Large intestine (tissue), 3 donors: ENCODE data around the gene LTBP1. TPM values are rescaled to one million over a fixed set of nuclear protein-coding genes. Genes with fewer than 3 reads are reported as not detected.

Source experiments
- DNase-seq, 2 donors: peaks; one replicate each; pipeline versions ENCODE4 v3.0.0 to v3.0.0-alpha.2; 2013
- H3K27ac ChIP-seq: one replicate; pipeline ENCODE4 v1.5.1; 2013; ENCODE audit warnings: low read length
- H3K27me3 ChIP-seq: 2 replicates; pipeline ENCODE4 v1.6.1; 2013; ENCODE audit warnings: low read length; ENCODE audit not compliant: control insufficient read depth, insufficient read depth
- H3K36me3 ChIP-seq: 2 replicates; pipeline ENCODE4 v1.6.1; 2013; ENCODE audit warnings: low read length; ENCODE audit not compliant: control insufficient read depth, insufficient read depth
- H3K4me1 ChIP-seq: one replicate; pipeline ENCODE4 v1.6.1; 2013; ENCODE audit warnings: low read length; ENCODE audit not compliant: control insufficient read depth, insufficient read depth
- H3K4me3 ChIP-seq: one replicate; pipeline ENCODE4 v1.5.1; 2013; ENCODE audit warnings: low read length
- H3K9me3 ChIP-seq: one replicate; pipeline ENCODE4 v1.6.1; 2013; ENCODE audit warnings: mild to moderate bottlenecking, low read depth, low read length, moderate library complexity; ENCODE audit not compliant: control insufficient read depth
- WGBS: methylation state at CpG from one replicate; pipeline ENCODE4 v1.1.5; 2013; ENCODE audit warnings: low lambda C conversion rate; ENCODE audit not compliant: insufficient coverage; 5-methylcytosine and 5-hydroxymethylcytosine counted together
- polyA plus RNA-seq: library from polyadenylated mRNA; unstranded; fragments of 120-200 nt; gene quantifications from one replicate; pipeline ENCODE4 v1.2.1, GENCODE V29; 2013

Gene LTBP1
- polyA plus RNA-seq, 1 donor: 22.9 TPM

DNA sequence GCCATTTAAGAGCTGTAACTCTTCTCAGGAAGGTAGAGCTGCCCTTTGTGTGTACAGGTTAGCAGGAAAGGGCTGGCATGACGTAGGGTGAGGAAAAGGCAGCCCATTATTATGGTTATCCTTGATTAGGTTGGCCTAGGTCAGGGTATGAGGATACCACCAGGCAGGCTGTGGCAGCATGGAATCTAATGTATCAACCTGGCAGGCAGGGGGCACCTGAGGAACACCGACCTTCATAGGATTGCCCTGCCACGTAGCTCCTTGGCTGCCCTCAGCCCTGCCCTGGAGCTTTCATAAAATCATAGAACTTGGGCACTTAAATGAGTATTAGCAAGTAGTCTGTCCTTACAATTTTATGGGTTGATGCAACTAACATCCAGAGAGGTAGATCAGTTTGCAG lies 261.6 kb downstream of the LTBP1 start:
- WGBS: no CpG with 5 or more reads among the region's 3 CpGs

DNA sequence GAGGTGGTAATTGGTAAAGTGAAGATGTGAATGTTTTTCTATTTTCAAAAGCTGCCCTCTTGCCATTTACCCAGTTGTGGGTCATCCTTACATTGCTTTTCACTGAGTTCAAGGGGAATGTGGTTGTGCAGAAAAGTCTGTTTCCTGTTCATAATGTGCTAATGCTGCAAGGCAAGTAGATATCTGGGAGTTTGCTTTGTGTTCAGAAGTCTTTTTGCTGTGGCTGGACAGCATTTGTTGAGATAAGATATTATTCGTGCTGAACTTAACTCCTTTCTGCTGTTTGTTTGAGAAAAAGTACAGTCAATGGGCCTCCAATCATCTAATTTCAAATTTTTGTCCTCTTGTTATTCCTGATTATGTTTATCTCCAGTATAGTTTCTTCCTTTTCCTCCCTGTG lies 263.2 kb downstream of the LTBP1 start:
- Histone ChIP-seq H3K36me3 (no peaks in the 10 kb centered on the region), H3K27ac (no peak overlapping the region), H3K27me3 (no peaks in the 10 kb centered on the region), H3K9me3 (no peaks in the 10 kb centered on the region), H3K4me1 (no peaks in the 10 kb centered on the region), H3K4me3 (no peak overlapping the region)
- 38% methylated on average over 1 of the region's 1 CpG for WGBS
- DNase-seq: no peak

More for the DNA sequence above, 261.6 kb downstream of the LTBP1 start:
- Histone ChIP-seq H3K36me3 (no peaks in the 10 kb centered on the region), H3K27me3 (no peaks in the 10 kb centered on the region), H3K27ac (no peak overlapping the region), H3K4me3 (no peak overlapping the region), H3K4me1 (no peaks in the 10 kb centered on the region), H3K9me3 (no peaks in the 10 kb centered on the region)
- DNase-seq: no peak

DNA sequence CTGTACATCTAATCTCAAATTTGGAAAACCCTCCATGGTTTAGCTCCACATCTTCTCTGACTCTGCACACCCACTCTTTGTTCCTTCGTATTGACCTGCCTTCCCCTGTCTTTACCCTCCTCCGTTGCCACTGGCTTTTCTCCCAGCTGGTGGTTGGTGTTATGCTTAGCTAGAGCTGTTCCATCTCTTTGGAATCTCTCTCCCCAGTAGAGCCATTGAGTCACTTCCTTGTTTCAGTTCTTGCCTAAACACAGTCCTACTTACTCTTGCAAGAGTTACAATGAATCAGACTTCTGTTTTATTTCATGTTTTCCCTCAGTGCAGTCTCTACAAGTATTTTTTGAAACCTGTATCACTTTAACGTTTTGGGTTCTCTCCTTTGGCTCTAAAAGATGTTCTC lies 263.9 kb downstream of the LTBP1 start:
- H3K4me1 ChIP-seq: no peaks in the 10 kb centered on the region
- WGBS: 80% methylated on average over 1 of the region's 3 CpGs
- H3K27ac ChIP-seq: no peak overlapping the region
- DNase-seq: no peak
- no peaks in the 10 kb centered on the region for H3K27me3 ChIP-seq
- no peak overlapping the region for H3K4me3 ChIP-seq
- no peaks in the 10 kb centered on the region for H3K9me3 ChIP-seq
- no peaks in the 10 kb centered on the region for H3K36me3 ChIP-seq

- no peaks in the 10 kb centered on the region for H3K9me3 ChIP-seq
- WGBS: no CpG with 5 or more reads among the region's 3 CpGs
- no peaks in the 10 kb centered on the region for H3K27me3 ChIP-seq
- no peaks in the 10 kb centered on the region for H3K36me3 ChIP-seq
- H3K27ac ChIP-seq: no peak overlapping the region
- no peaks in the 10 kb centered on the region for H3K4me1 ChIP-seq
- DNase-seq: no peak
- no peak overlapping the region for H3K4me3 ChIP-seq
Observed at GRCh38 chr2:33212151-33212550, 265.4 kb downstream of the LTBP1 start.

- Histone ChIP-seq H3K27ac (no peak overlapping the region), H3K27me3 (no peaks in the 10 kb centered on the region), H3K36me3 (no peaks in the 10 kb centered on the region), H3K4me1 (no peaks in the 10 kb centered on the region), H3K4me3 (no peak overlapping the region), H3K9me3 (no peaks in the 10 kb centered on the region)
- WGBS: 80% methylated on average over 2 of the region's 3 CpGs
- DNase-seq: no peak
Observed at GRCh38 chr2:33213244-33213643, 266.5 kb downstream of the LTBP1 start.

DNA sequence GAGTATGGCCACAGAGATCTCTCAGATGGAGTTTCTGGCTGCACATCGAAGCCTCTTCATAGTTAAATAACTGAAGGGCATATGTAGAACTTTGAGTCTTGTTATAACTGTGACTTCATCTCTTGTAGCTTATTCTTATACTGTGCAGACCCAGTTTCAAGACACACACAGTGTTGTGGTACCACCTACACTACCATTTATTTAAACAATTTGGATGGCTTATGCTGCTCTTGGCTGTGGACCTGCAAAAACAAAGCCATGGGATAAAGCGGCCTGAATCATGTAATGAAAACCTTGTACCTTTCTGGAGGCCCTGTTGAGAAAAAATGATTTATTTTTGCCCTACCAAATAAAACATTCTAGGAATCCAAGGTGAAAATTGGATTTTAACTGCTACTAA lies 266.9 kb downstream of the LTBP1 start:
- 100% methylated on average over 1 of the region's 2 CpGs for WGBS
- no peak for DNase-seq
- H3K36me3 ChIP-seq: no peaks in the 10 kb centered on the region
- no peaks in the 10 kb centered on the region for H3K27me3 ChIP-seq
- H3K4me3 ChIP-seq: no peak overlapping the region
- H3K9me3 ChIP-seq: no peaks in the 10 kb centered on the region
- no peak overlapping the region for H3K27ac ChIP-seq
- H3K4me1 ChIP-seq: no peaks in the 10 kb centered on the region

DNA sequence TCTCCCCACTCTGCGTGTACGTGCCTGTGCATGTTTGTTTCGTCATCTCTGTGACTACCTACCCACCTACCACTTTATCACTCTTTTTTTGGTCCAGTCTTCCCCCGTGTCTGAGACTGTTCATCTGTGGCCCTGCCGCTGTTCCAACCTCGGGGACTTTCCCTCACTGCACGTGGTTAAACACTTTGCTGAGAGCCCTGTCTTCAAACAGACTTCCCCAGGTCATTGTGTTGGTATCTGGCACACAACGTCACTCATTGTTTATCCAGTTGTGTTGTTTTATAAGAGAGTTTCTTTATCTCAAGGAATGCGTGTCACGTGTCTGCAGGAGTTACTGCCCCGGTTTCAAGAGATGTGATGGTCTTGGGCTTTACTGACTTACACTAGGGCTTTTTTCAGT lies 267.7 kb downstream of the LTBP1 start:
- H3K36me3 ChIP-seq: no peaks in the 10 kb centered on the region
- no peak overlapping the region for H3K4me3 ChIP-seq
- WGBS: 41% methylated on average over 6 of the region's 11 CpGs
- H3K4me1 ChIP-seq: no peaks in the 10 kb centered on the region
- H3K27ac ChIP-seq: no peak overlapping the region
- H3K9me3 ChIP-seq: no peaks in the 10 kb centered on the region
- no peaks in the 10 kb centered on the region for H3K27me3 ChIP-seq
- no peak for DNase-seq

DNA sequence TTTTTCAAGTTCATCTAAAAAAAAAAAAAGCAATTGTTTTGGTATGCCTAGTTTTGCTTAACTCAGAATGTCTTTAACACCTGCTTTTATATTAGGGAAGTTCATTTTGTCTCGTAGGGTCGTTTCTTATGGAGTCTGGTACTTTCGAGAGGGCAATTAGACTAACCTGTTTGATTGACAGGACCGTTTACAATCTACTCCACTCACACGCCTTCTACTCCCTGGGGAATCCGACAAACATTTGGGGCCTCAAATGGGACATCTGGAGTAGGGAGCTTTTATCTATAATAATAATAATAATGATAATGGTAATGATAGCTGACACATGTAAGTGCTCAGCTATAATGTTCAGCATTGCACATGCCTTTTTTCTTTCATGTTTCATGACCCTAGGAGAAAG lies 268.1 kb downstream of the LTBP1 start:
- no CpG with 5 or more reads among the region's 6 CpGs for WGBS
- no peaks in the 10 kb centered on the region for H3K4me1 ChIP-seq
- DNase-seq: no peak
- H3K9me3 ChIP-seq: no peaks in the 10 kb centered on the region
- H3K27ac ChIP-seq: no peak overlapping the region
- no peaks in the 10 kb centered on the region for H3K27me3 ChIP-seq
- H3K36me3 ChIP-seq: no peaks in the 10 kb centered on the region
- no peak overlapping the region for H3K4me3 ChIP-seq

DNA sequence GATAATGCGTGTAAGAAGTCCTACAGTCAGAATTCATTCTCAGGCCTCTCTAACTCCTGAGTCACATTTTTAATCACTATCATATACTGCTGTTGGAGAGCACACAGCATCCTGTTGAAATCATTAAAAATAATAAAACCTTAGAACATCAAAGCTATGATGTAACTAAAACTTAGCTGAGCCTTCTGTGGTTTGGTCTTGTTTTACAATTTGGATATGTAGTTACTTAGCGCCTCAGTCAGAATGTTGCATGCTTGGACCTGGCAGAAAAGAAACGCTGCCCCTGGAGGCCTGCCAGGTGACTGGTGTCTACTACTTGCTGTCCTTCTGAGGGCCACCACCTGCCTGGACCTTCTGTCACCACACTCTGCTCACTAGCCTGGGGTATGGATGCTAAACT lies 268.5 kb downstream of the LTBP1 start:
- WGBS: 100% methylated on average over 1 of the region's 3 CpGs
- Histone ChIP-seq H3K9me3 (no peaks in the 10 kb centered on the region), H3K4me3 (no peak overlapping the region), H3K27me3 (no peaks in the 10 kb centered on the region), H3K36me3 (no peaks in the 10 kb centered on the region), H3K27ac (no peak overlapping the region), H3K4me1 (no peaks in the 10 kb centered on the region)
- no peak for DNase-seq

- no peak overlapping the region for H3K4me3 ChIP-seq
- H3K36me3 ChIP-seq: no peaks in the 10 kb centered on the region
- H3K9me3 ChIP-seq: no peaks in the 10 kb centered on the region
- WGBS: 100% methylated on average over 1 of the region's 3 CpGs
- H3K27me3 ChIP-seq: no peaks in the 10 kb centered on the region
- no peak for DNase-seq
- H3K27ac ChIP-seq: no peak overlapping the region
- H3K4me1 ChIP-seq: no peaks in the 10 kb centered on the region
Observed at GRCh38 chr2:33215983-33216382, 269.2 kb downstream of the LTBP1 start.

DNA sequence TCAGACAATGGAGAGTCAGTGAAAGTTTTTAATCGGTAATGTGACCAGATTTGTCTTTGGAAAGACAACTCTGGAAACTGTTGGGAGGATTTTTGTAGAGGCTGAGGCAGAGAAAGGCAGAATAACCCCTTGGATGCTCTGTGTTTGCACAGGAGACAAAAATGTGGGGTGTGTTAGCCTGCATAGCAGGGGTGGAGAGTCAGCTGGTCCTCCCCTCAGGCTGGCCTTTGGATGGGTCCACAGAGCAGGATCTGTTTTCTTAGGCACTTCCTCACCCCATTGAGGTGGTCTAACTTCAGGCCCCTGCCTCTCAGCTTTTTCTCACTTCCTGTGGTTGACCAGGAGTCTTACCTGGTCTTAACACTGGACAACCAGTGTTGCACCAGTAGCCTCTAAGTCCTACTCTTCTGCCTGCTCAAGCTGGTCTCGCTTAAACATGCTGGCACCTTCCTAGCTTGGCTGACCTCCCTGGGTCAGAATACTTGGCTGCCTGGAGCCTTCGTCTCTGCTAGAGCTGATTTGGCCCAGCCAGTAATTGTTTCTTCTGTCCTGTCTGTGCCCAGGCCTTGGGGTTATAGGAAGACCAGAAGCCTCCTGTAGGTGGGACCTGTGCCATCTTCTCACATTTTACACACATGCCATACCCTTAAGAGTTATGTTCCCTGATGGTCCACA lies 269.9 kb downstream of the LTBP1 start:
- WGBS: no CpG with 5 or more reads among the region's 3 CpGs
- Histone ChIP-seq H3K27ac (no peak overlapping the region), H3K4me1 (no peaks in the 10 kb centered on the region), H3K9me3 (no peaks in the 10 kb centered on the region), H3K4me3 (no peak overlapping the region), H3K36me3 (no peaks in the 10 kb centered on the region), H3K27me3 (no peaks in the 10 kb centered on the region)
- no peak for DNase-seq
